Measurements from ENCODE around the gene PHF1.

DNA sequence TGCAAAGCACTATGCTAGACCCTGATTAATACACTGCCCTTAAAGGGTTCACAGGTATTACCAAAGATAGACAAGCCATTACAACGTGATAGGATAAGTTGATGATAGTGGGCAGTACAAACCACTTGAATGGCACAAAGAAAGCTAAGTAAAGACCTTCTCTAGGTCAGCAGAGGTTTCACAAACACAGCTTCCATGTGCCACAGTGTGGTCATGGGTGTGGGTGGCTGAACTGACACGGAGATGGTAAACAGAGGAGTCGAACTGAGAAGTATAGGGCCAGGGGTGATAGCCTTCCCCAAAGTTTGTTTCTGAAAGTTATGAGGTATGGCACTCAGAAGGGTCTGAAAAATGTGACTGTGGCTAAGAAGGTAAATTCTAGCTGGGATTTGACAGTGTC lies 47.9 kb downstream of the PHF1 start:
- TF ChIP-seq, protein P1, sequence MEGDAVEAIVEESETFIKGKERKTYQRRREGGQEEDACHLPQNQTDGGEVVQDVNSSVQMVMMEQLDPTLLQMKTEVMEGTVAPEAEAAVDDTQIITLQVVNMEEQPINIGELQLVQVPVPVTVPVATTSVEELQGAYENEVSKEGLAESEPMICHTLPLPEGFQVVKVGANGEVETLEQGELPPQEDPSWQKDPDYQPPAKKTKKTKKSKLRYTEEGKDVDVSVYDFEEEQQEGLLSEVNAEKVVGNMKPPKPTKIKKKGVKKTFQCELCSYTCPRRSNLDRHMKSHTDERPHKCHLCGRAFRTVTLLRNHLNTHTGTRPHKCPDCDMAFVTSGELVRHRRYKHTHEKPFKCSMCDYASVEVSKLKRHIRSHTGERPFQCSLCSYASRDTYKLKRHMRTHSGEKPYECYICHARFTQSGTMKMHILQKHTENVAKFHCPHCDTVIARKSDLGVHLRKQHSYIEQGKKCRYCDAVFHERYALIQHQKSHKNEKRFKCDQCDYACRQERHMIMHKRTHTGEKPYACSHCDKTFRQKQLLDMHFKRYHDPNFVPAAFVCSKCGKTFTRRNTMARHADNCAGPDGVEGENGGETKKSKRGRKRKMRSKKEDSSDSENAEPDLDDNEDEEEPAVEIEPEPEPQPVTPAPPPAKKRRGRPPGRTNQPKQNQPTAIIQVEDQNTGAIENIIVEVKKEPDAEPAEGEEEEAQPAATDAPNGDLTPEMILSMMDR (IDR thresholded peaks at IDR 0.05): no peak
- TF ChIP-seq POLR2AphosphoS5 (IDR thresholded peaks at IDR 0.05) (no peak), POLR2A (IDR thresholded peaks at IDR 0.05) (no peak)
